ENCODE results near the gene OR10G4. TPM values are rescaled to one million over a fixed set of nuclear protein-coding genes. Genes with fewer than 3 reads are reported as not detected.

The OR10G4 gene
- total RNA-seq, 1 donor, result not detected

Other genes starting within 250 kb of the OR10G4 start
- not detected in 2 replicates for gene OR6M1, start 206.6 kb upstream of the OR10G4 start, total RNA-seq (ENCODE audit: low replicate concordance)
- not detected in 2 replicates for gene TMEM225, start 127.3 kb upstream of the OR10G4 start, total RNA-seq (ENCODE audit: low replicate concordance)
- gene OR8D4, start 110.8 kb upstream of the OR10G4 start, total RNA-seq (ENCODE audit: low replicate concordance), result 0.09 and 0.25 TPM in 2 replicates
- gene OR4D5, start 73.4 kb upstream of the OR10G4 start, total RNA-seq (ENCODE audit: low replicate concordance), result not detected in 2 replicates
- not detected in 2 replicates for gene OR6T1, start 69.2 kb upstream of the OR10G4 start, total RNA-seq (ENCODE audit: low replicate concordance)
- not detected in 2 replicates for gene OR10S1, start 35.2 kb upstream of the OR10G4 start, total RNA-seq (ENCODE audit: low replicate concordance)
- gene OR10G6, start 17.8 kb upstream of the OR10G4 start, total RNA-seq (ENCODE audit: low replicate concordance), result not detected in 2 replicates
- not detected in 2 replicates for gene OR10G9, start 10.0 kb downstream of the OR10G4 start, total RNA-seq (ENCODE audit: low replicate concordance)
- not detected in 2 replicates for gene OR10G8, start 13.8 kb downstream of the OR10G4 start, total RNA-seq (ENCODE audit: low replicate concordance)
- not detected in 2 replicates for gene OR10G7, start 28.3 kb downstream of the OR10G4 start, total RNA-seq (ENCODE audit: low replicate concordance)
- gene VWA5A, start 102.5 kb downstream of the OR10G4 start, total RNA-seq (ENCODE audit: low replicate concordance), result 20.5 and 28.4 TPM in 2 replicates
- gene OR10D3, start 170.3 kb downstream of the OR10G4 start, total RNA-seq (ENCODE audit: low replicate concordance), result not detected in 2 replicates
- not detected in 2 replicates for gene OR8G1, start 228.1 kb downstream of the OR10G4 start, total RNA-seq (ENCODE audit: low replicate concordance)
- gene OR8G5, start 243.4 kb downstream of the OR10G4 start, total RNA-seq (ENCODE audit: low replicate concordance), result not detected in 2 replicates

Measured in fibroblast of the aortic adventitia (primary cell).